T-helper 22 cell (primary cell): ENCODE data around the gene ZNF516.

Source experiments
- DNase-seq: peaks from one replicate; pipeline ENCODE4 v3.0.0-alpha.2; 2020; ENCODE audit warnings: low read depth

The ZNF516 gene

GRCh38 chr18:76379226-76380126, 115.6 kb downstream of the ZNF516 start:
- DNase-seq = no peak

- no peak for DNase-seq
Measured at GRCh38 chr18:76378526-76379215, 116.4 kb downstream of the ZNF516 start.

GRCh38 chr18:76377359-76377756, 117.7 kb downstream of the ZNF516 start:
- DNase-seq = no peak

- DNase-seq = no peak
Measured at GRCh38 chr18:76376668-76377358, 118.2 kb downstream of the ZNF516 start.

- DNase-seq = no peak
Measured at GRCh38 chr18:76376225-76376624, 118.8 kb downstream of the ZNF516 start.

GRCh38 chr18:76374330-76375281, 120.4 kb downstream of the ZNF516 start:
- no peak for DNase-seq

GRCh38 chr18:76373297-76373696, 121.7 kb downstream of the ZNF516 start:
- no peak for DNase-seq

GRCh38 chr18:76371301-76372203, 123.5 kb downstream of the ZNF516 start:
- no peak for DNase-seq

- DNase-seq = no peak
Measured at GRCh38 chr18:76370686-76371085, 124.4 kb downstream of the ZNF516 start.

GRCh38 chr18:76370201-76370600, 124.8 kb downstream of the ZNF516 start:
- no peak for DNase-seq

GRCh38 chr18:76369791-76370190, 125.3 kb downstream of the ZNF516 start:
- no peak for DNase-seq

GRCh38 chr18:76368976-76369375, 126.1 kb downstream of the ZNF516 start:
- no peak for DNase-seq

- DNase-seq = no peak
Measured at GRCh38 chr18:76368271-76368670, 126.8 kb downstream of the ZNF516 start.

- DNase-seq = no peak
Measured at GRCh38 chr18:76367168-76368125, 127.6 kb downstream of the ZNF516 start.

- no peak for DNase-seq
Measured at GRCh38 chr18:76365561-76365960, 129.5 kb downstream of the ZNF516 start.

GRCh38 chr18:76364282-76365259, 130.5 kb downstream of the ZNF516 start:
- DNase-seq = no peak

- DNase-seq = no peak
Measured at GRCh38 chr18:76363436-76364120, 131.5 kb downstream of the ZNF516 start.
